OCI-LY3 (cell line): ENCODE data around the gene HCST.

Experiments used
- H2AFZ ChIP-seq: fragments of 200-600, 300-600 bp; shearing (Covaris generic); 2 replicates; pipeline ENCODE4 v1.6.0; 2014; ENCODE audit warnings: antibody characterized with exemption, low read depth, low read length
- H3K27ac ChIP-seq: fragments of 200-600, 300-600 bp; sonication (generic); 2 replicates; pipeline ENCODE4 v1.5.1; 2014; ENCODE audit warnings: mild to moderate bottlenecking, low read length, moderate library complexity, mixed read lengths
- H3K27me3 ChIP-seq: fragments of 200-600, 300-600 bp; sonication (generic); 2 replicates; pipeline ENCODE4 v1.6.1; 2014; ENCODE audit warnings: low read depth, low read length, mixed read lengths
- H3K36me3 ChIP-seq: fragments of 200-600, 300-600 bp; sonication (generic); replicated peaks from 2 replicates; pipeline ENCODE3; 2014; ENCODE audit warnings: low read depth, low read length, mixed read lengths
- H3K4me1 ChIP-seq: fragments of 300-600, 200-600 bp; sonication (generic); 2 replicates; pipeline ENCODE4 v1.6.1; 2014; ENCODE audit warnings: low read length, mixed read lengths
- H3K4me2 ChIP-seq: fragments of 200-600, 300-600 bp; sonication (generic); 2 replicates; pipeline ENCODE4 v1.6.1; 2014; ENCODE audit warnings: low read length, mixed read lengths
- H3K4me3 ChIP-seq: fragments of 300-600, 200-600 bp; sonication (generic); 2 replicates; pipeline ENCODE4 v1.5.1; 2014; ENCODE audit warnings: antibody characterized with exemption, mild to moderate bottlenecking, low read length, moderate library complexity
- H3K79me2 ChIP-seq: fragments of 300-600, 200-600 bp; shearing (Covaris generic); 2 replicates; pipeline ENCODE4 v1.6.1; 2014; ENCODE audit warnings: mild to moderate bottlenecking, low read length, mixed read lengths
- H3K9ac ChIP-seq: fragments of 300-600, 200-600 bp; shearing (Covaris generic); 2 replicates; pipeline ENCODE4 v1.6.0; 2014; ENCODE audit warnings: mild to moderate bottlenecking, low read length, moderate library complexity
- H3K9me3 ChIP-seq: fragments of 200-600, 300-600 bp; shearing (Covaris generic); 2 replicates; pipeline ENCODE4 v1.6.1; 2014; ENCODE audit warnings: low read length, mixed read lengths; ENCODE audit not compliant: insufficient read depth
- H4K20me1 ChIP-seq: fragments of 200-600, 300-600 bp; sonication (generic); 2 replicates; pipeline ENCODE4 v1.6.1; 2016; ENCODE audit warnings: low read length, mixed read lengths; ENCODE audit not compliant: insufficient read depth
- EZH2phosphoT487 ChIP-seq: fragments of 200-600 bp; shearing (Covaris generic); IDR thresholded peaks from 2 replicates; pipeline ENCODE4 v1.6.1; 2018; ENCODE audit warnings: antibody characterized with exemption, mixed run types, low read depth
- TF ChIP-seq, protein P1 (sequence below): fragments of 200-600, 300-600 bp; sonication (generic); IDR thresholded peaks from 2 replicates; pipeline ENCODE4 v1.5.1; 2014; ENCODE audit warnings: antibody characterized with exemption, low read length, low read depth

Gene HCST

DNA sequence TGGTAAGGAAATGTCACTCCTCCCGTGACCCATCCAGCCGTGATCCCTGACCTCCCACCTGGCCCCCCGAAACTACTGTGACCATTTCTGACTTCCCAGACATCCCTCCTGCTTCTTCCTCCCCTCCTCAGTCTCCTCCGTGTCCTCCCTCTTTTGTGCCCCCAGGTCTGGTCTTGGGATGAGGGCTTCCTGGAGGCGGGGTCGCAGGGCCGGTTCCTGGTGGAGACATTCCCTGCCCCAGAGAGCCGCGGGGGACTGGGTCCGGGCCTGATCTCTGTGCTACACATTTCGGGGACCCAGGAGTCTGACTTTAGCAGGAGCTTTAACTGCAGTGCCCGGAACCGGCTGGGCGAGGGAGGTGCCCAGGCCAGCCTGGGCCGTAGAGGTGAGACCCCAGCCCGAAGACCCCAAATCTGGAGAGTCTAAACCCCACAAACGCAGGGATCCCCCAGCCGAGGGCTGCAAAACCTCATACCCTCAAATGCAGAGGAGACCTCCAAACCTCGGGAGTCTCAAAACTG, 40.6 kb upstream of the HCST start:
- H3K4me2 ChIP-seq, result no peak overlapping the region
- H3K9me3 ChIP-seq, result no peaks in the 10 kb centered on the region; the same call in 1 of the 2 replicates
- no peaks in the 10 kb centered on the region for H3K79me2 ChIP-seq
- no peak overlapping the region for H3K9ac ChIP-seq
- no peak overlapping the region for H3K4me3 ChIP-seq
- H2AFZ ChIP-seq, result no peak overlapping the region
- H3K36me3 ChIP-seq, result peaks cover 3% of the 10 kb centered on the region
- no peaks in the 10 kb centered on the region for H3K27me3 ChIP-seq
- H3K4me1 ChIP-seq, result peaks cover 4% of the 10 kb centered on the region; the same call in 1 of the 2 replicates
- H3K27ac ChIP-seq, result no peak overlapping the region
- no peaks in the 10 kb centered on the region for H4K20me1 ChIP-seq
- no peak for TF ChIP-seq EZH2phosphoT487
- TF ChIP-seq, protein P1, sequence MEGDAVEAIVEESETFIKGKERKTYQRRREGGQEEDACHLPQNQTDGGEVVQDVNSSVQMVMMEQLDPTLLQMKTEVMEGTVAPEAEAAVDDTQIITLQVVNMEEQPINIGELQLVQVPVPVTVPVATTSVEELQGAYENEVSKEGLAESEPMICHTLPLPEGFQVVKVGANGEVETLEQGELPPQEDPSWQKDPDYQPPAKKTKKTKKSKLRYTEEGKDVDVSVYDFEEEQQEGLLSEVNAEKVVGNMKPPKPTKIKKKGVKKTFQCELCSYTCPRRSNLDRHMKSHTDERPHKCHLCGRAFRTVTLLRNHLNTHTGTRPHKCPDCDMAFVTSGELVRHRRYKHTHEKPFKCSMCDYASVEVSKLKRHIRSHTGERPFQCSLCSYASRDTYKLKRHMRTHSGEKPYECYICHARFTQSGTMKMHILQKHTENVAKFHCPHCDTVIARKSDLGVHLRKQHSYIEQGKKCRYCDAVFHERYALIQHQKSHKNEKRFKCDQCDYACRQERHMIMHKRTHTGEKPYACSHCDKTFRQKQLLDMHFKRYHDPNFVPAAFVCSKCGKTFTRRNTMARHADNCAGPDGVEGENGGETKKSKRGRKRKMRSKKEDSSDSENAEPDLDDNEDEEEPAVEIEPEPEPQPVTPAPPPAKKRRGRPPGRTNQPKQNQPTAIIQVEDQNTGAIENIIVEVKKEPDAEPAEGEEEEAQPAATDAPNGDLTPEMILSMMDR, result no peak

DNA sequence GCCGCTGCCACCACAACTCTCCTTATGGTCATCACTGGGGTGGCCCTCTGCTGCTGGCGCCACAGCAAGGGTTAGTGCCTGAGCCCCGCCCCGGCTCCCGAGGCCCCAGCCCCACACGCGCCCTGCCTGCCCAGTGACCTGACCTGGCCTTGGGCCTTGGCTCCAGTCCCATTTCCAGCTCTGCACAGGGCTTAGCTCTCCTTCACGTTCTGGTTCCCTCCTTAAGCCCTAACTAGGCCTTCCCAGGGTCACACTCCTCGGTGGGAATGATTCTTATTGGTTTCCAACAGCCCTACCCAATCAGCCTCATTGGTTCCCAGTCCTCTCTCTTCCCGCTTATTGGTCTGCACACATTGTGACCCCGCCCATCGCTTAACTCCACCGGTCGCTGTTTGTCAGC, 39.8 kb upstream of the HCST start:
- no peak overlapping the region for H3K4me3 ChIP-seq
- no peak overlapping the region for H3K9ac ChIP-seq
- H3K4me1 ChIP-seq, result peaks cover under 1% of the 10 kb centered on the region; the same call in 1 of the 2 replicates
- no peaks in the 10 kb centered on the region for H3K79me2 ChIP-seq
- TF ChIP-seq, protein P1, result no peak
- TF ChIP-seq EZH2phosphoT487, result no peak
- no peak overlapping the region for H3K27ac ChIP-seq
- no peaks in the 10 kb centered on the region; the same call in 1 of the 2 replicates for H3K9me3 ChIP-seq
- H2AFZ ChIP-seq, result no peak overlapping the region
- H3K4me2 ChIP-seq, result no peak overlapping the region
- no peaks in the 10 kb centered on the region for H4K20me1 ChIP-seq
- peaks cover 3% of the 10 kb centered on the region for H3K36me3 ChIP-seq
- no peaks in the 10 kb centered on the region for H3K27me3 ChIP-seq

DNA sequence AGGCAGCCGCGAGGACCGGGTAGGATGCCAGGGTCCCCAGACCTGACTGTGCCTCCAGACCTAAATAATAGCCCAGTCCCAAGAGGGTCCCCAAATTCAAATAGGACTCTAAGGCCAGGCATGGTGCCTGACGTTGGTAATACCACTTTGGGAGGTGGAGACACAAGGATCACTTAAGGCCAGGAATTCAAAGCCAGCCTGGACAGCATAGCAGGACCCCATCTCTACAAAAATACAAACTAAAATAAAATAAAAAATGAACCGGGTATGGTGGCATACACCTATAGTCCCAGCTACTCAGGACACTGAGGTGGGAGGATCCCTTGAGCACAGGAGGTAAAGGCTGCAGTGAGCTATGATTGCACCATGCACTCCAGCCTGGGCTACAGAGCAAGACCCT, 39.3 kb upstream of the HCST start:
- H3K27me3 ChIP-seq, result no peaks in the 10 kb centered on the region
- no peak for TF ChIP-seq EZH2phosphoT487
- TF ChIP-seq, protein P1, result no peak
- H3K9me3 ChIP-seq, result no peaks in the 10 kb centered on the region; the same call in 1 of the 2 replicates
- H3K36me3 ChIP-seq, result peaks cover 3% of the 10 kb centered on the region
- H3K9ac ChIP-seq, result no peak overlapping the region
- H3K79me2 ChIP-seq, result no peaks in the 10 kb centered on the region
- H3K4me3 ChIP-seq, result no peak overlapping the region
- H2AFZ ChIP-seq, result no peak overlapping the region
- no peaks in the 10 kb centered on the region for H4K20me1 ChIP-seq
- no peaks in the 10 kb centered on the region for H3K4me1 ChIP-seq
- no peak overlapping the region for H3K4me2 ChIP-seq
- H3K27ac ChIP-seq, result no peak overlapping the region

DNA sequence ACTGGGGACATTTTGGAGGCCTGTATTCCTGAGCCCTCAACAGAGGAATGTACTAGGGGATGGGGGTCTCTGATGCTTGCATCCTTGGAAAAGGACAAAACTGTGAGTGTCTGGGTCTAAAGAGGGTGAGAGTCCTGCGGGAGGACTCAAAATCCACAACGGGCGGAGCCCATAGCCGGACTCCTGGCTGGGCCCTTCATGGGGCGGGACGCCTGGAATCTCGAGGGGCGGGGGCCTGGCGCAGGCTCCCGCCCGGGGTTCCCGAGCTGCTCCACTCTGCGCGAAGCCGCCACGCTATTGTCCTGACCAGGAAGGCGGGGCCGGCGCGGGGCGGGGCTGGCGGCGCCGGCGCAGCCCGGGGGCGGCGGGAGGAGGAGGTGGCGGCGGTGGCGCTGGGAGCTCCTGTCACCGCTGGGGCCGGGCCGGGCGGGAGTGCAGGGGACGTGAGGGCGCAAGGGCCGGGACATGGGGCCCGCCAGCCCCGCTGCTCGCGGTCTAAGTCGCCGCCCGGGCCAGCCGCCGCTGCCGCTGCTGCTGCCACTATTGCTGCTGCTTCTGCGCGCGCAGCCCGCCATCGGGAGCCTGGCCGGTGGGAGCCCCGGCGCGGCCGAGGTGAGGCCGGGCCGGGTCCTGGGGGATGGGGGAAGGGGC, 34.0 kb upstream of the HCST start, which contains the start of gene APLP1:
APLP1 (plus strand) TSS at position 403 of the 651 bp plus-strand sequence; CDS start at position 466, 63 bp downstream.
- H4K20me1 ChIP-seq, result no peaks in the 10 kb centered on the region
- H3K79me2 ChIP-seq, result no peaks in the 10 kb centered on the region
- no peaks in the 10 kb centered on the region for H3K27me3 ChIP-seq
- no peaks in the 10 kb centered on the region for H3K36me3 ChIP-seq
- peak within 1 kb of the TSS; percentile 32; the same call in 1 of the 2 replicates for H3K9ac ChIP-seq
- no peak within 1 kb of the TSS; the same call in 1 of the 2 replicates for H3K27ac ChIP-seq
- peak within 1 kb of the TSS; percentile 79 for H3K4me3 ChIP-seq
- H2AFZ ChIP-seq, result no peak within 1 kb of the TSS
- no peaks in the 10 kb centered on the region for H3K9me3 ChIP-seq
- H3K4me1 ChIP-seq, result 0 out of 2 replicates have a peak, but pooled peaks cover 2% of the 10 kb centered on the region
- no peak for TF ChIP-seq EZH2phosphoT487
- TF ChIP-seq, protein P1, result no peak
- H3K4me2 ChIP-seq, result peak within 1 kb of the TSS; percentile 83
